NCI-H345 (cell line): ENCODE results near the gene KNOP1.

Experiments used
- DNase-seq: peaks from one replicate; lab custom pipeline; 2025; lab: John Stamatoyannopoulos, UW

Gene KNOP1

GRCh38 chr16:19707569-19708295 is 10.3 kb downstream of the KNOP1 start:
- no peak for DNase-seq

GRCh38 chr16:19706846-19707245 is 11.2 kb downstream of the KNOP1 start:
- DNase-seq: no peak

GRCh38 chr16:19705843-19706242 is 12.2 kb downstream of the KNOP1 start:
- no peak for DNase-seq

- DNase-seq: no peak
These were observed 12.9 kb downstream of the KNOP1 start for GRCh38 chr16:19705146-19705501.

- DNase-seq: no peak
These were observed 13.5 kb downstream of the KNOP1 start for GRCh38 chr16:19704321-19705145.

GRCh38 chr16:19703172-19703889 is 14.7 kb downstream of the KNOP1 start:
- no peak for DNase-seq

GRCh38 chr16:19701091-19701490 is 16.9 kb downstream of the KNOP1 start:
- DNase-seq: no peak

GRCh38 chr16:19700319-19700781 is 17.7 kb downstream of the KNOP1 start:
- DNase-seq: no peak

GRCh38 chr16:19699472-19699871 is 18.6 kb downstream of the KNOP1 start:
- no peak for DNase-seq

GRCh38 chr16:19698480-19699465 is 19.3 kb downstream of the KNOP1 start:
- DNase-seq: no peak

- DNase-seq: no peak
These were observed 20.2 kb downstream of the KNOP1 start for GRCh38 chr16:19697756-19698318.

- DNase-seq: peak; percentile 90
These were observed 21.1 kb downstream of the KNOP1 start for GRCh38 chr16:19696961-19697360.

- DNase-seq: peak; percentile 92
These were observed 21.7 kb downstream of the KNOP1 start for GRCh38 chr16:19696328-19696727.

GRCh38 chr16:19694989-19695388 is 23.0 kb downstream of the KNOP1 start:
- no peak for DNase-seq

GRCh38 chr16:19691161-19691711 is 26.8 kb downstream of the KNOP1 start:
- no peak for DNase-seq

- DNase-seq: no peak
These were observed 27.8 kb downstream of the KNOP1 start for GRCh38 chr16:19690196-19690595.

GRCh38 chr16:19689342-19689741 is 28.7 kb downstream of the KNOP1 start:
- no peak for DNase-seq

- no peak for DNase-seq
These were observed 29.5 kb downstream of the KNOP1 start for GRCh38 chr16:19688396-19689024.

- no peak for DNase-seq
These were observed 30.7 kb downstream of the KNOP1 start for GRCh38 chr16:19687279-19687678.

- no peak for DNase-seq
These were observed 32.9 kb downstream of the KNOP1 start for GRCh38 chr16:19685176-19685575.
